ENCODE measurements around the gene QSOX2.

GRCh38 chr9:136181784-136182419, 63.7 kb downstream of the QSOX2 start:
- TF ChIP-seq POLR2A (IDR thresholded peaks at IDR 0.05; ENCODE audit: low read depth, low read length) (no peak), POLR2AphosphoS5 (IDR thresholded peaks at IDR 0.05; ENCODE audit: low read depth, low read length) (no peak), TAF1 (IDR thresholded peaks at IDR 0.05; ENCODE audit: borderline replicate concordance, low read depth, low read length) (no peak)
